Amniotic stem cell (primary cell): ENCODE data around the gene CHRNB2.
"Not testable (repeated sequence)": the region's sequence is repeated elsewhere in the genome, so short reads cannot be mapped to it uniquely, and the experiment has no call there.

Experiments
- DNase-seq: peaks from one replicate; lab custom pipeline; 2025; lab: John Stamatoyannopoulos, UW

CHRNB2 gene

GRCh38 chr1:154567386-154568156 is at the start of gene CHRNB2:
TSS of gene CHRNB2 (plus strand) at chr1:154567778. CDS start at chr1:154568045, 267 bp downstream.
- DNase-seq, result no peak

GRCh38 chr1:154519591-154519991 is 48.0 kb upstream of the CHRNB2 start:
- no peak for DNase-seq

GRCh38 chr1:154520333-154520732 is 47.2 kb upstream of the CHRNB2 start:
- no peak for DNase-seq

- no peak for DNase-seq
Observed at GRCh38 chr1:154521695-154522094, 45.9 kb upstream of the CHRNB2 start.

GRCh38 chr1:154524881-154525280 is 42.7 kb upstream of the CHRNB2 start:
- DNase-seq, result no peak

- no peak for DNase-seq
Observed at GRCh38 chr1:154527192-154527591, 40.4 kb upstream of the CHRNB2 start.

- no peak for DNase-seq
Observed at GRCh38 chr1:154529308-154529707, 38.3 kb upstream of the CHRNB2 start.

- not testable (repeated sequence) for DNase-seq
Observed at GRCh38 chr1:154531950-154532349, 35.6 kb upstream of the CHRNB2 start.

GRCh38 chr1:154533952-154534844 is 33.4 kb upstream of the CHRNB2 start:
- no peak for DNase-seq

- no peak for DNase-seq
Observed at GRCh38 chr1:154536570-154536969, 31.0 kb upstream of the CHRNB2 start.

GRCh38 chr1:154539486-154540483 is 27.8 kb upstream of the CHRNB2 start:
- no peak for DNase-seq

GRCh38 chr1:154541231-154541630 is 26.3 kb upstream of the CHRNB2 start:
- no peak for DNase-seq

GRCh38 chr1:154546264-154547063 is 21.1 kb upstream of the CHRNB2 start:
- no peak for DNase-seq

GRCh38 chr1:154547105-154547732 is 20.4 kb upstream of the CHRNB2 start:
- no peak for DNase-seq

- no peak for DNase-seq
Observed at GRCh38 chr1:154548028-154548427, 19.6 kb upstream of the CHRNB2 start.

- no peak for DNase-seq
Observed at GRCh38 chr1:154549202-154549770, 18.3 kb upstream of the CHRNB2 start.

GRCh38 chr1:154550070-154550469 is 17.5 kb upstream of the CHRNB2 start:
- no peak for DNase-seq

GRCh38 chr1:154550657-154551056 is 16.9 kb upstream of the CHRNB2 start:
- DNase-seq, result no peak

- DNase-seq, result no peak
Observed at GRCh38 chr1:154551474-154551873, 16.1 kb upstream of the CHRNB2 start.

- DNase-seq, result no peak
Observed at GRCh38 chr1:154552036-154552435, 15.5 kb upstream of the CHRNB2 start.
